Astrocyte (in vitro differentiated cells and primary cell): ENCODE measurements around the gene PDZRN4. TPM values are rescaled to one million over a fixed set of nuclear protein-coding genes. Genes with fewer than 3 reads are reported as not detected.
"Not testable (repeated sequence)": the region's sequence is repeated elsewhere in the genome, so short reads cannot be mapped to it uniquely, and the experiment has no call there.

Source experiments
- DNase-seq: peaks from one replicate; pipeline ENCODE4 v3.0.0-alpha.2; 2010; ENCODE audit warnings: low read depth
- FAIRE-seq: peaks from 2 replicates; lab custom pipeline; 2011; peaks lifted over from hg19 to GRCh38; lab: Jason Lieb, UNC
- H2AFZ ChIP-seq: 2 replicates; pipeline ENCODE4 v1.6.0; 2012; ENCODE audit warnings: low read depth, low read length, inconsistent platforms
- H3K27ac ChIP-seq: 2 replicates; pipeline ENCODE4 v1.5.1; 2011; ENCODE audit warnings: low read depth, low read length, inconsistent platforms
- H3K27me3 ChIP-seq: 2 replicates; pipeline ENCODE4 v1.6.0; 2011; ENCODE audit warnings: low read length, inconsistent platforms; ENCODE audit not compliant: insufficient read depth
- H3K36me3 ChIP-seq: 2 replicates; pipeline ENCODE4 v1.5.1; 2011; ENCODE audit warnings: low read length, inconsistent platforms; ENCODE audit not compliant: insufficient read depth
- H3K4me1 ChIP-seq: 2 replicates; pipeline ENCODE4 v1.5.1; 2011; ENCODE audit warnings: low read length, inconsistent platforms; ENCODE audit not compliant: insufficient read depth
- H3K4me2 ChIP-seq: 2 replicates; pipeline ENCODE4 v1.6.0; 2012; ENCODE audit warnings: low read length, inconsistent platforms
- H3K4me3 ChIP-seq: 2 replicates; pipeline ENCODE4 v1.5.1; 2011; ENCODE audit warnings: low read depth, mild to moderate bottlenecking, low read length, inconsistent platforms; ENCODE audit not compliant: insufficient read depth
- H3K79me2 ChIP-seq: 2 replicates; pipeline ENCODE4 v1.6.0; 2012; ENCODE audit warnings: mild to moderate bottlenecking, low read length, inconsistent platforms; ENCODE audit not compliant: insufficient read depth
- H3K9ac ChIP-seq: 2 replicates; pipeline ENCODE4 v1.6.0; 2012; ENCODE audit warnings: mild to moderate bottlenecking, low read length, inconsistent platforms
- H3K9me3 ChIP-seq: 2 replicates; pipeline ENCODE4 v1.5.1; 2012; ENCODE audit warnings: low read depth, mild to moderate bottlenecking, low read length, inconsistent platforms; ENCODE audit not compliant: insufficient read depth
- H4K20me1 ChIP-seq: 2 replicates; pipeline ENCODE4 v1.6.0; 2012; ENCODE audit warnings: low read length, inconsistent platforms; ENCODE audit not compliant: insufficient read depth
- H3K27ac Mint-ChIP-seq: one replicate; pipeline ENCODE4 v1.8.0; 2021; ENCODE audit warnings: mild to moderate bottlenecking, mixed read lengths; ENCODE audit not compliant: unreplicated experiment
- H3K27me3 Mint-ChIP-seq: one replicate; pipeline ENCODE4 v1.8.0; 2021; ENCODE audit warnings: low read depth, mixed read lengths; ENCODE audit not compliant: unreplicated experiment
- H3K36me3 Mint-ChIP-seq: one replicate; pipeline ENCODE4 v1.8.0; 2021; ENCODE audit warnings: low read depth, mixed read lengths; ENCODE audit not compliant: unreplicated experiment
- H3K4me1 Mint-ChIP-seq: one replicate; pipeline ENCODE4 v1.8.0; 2021; ENCODE audit warnings: low read depth, mixed read lengths; ENCODE audit not compliant: unreplicated experiment
- H3K4me3 Mint-ChIP-seq: one replicate; pipeline ENCODE4 v1.8.0; 2021; ENCODE audit warnings: mild to moderate bottlenecking, moderate library complexity, mixed read lengths; ENCODE audit not compliant: unreplicated experiment
- H3K9me3 Mint-ChIP-seq: one replicate; pipeline ENCODE4 v1.8.0; 2021; ENCODE audit warnings: mild to moderate bottlenecking, mixed read lengths; ENCODE audit not compliant: unreplicated experiment
- EZH2 ChIP-seq: IDR thresholded peaks from 2 replicates; pipeline ENCODE4 v1.6.1; 2012; ENCODE audit warnings: mild to moderate bottlenecking, low read length, inconsistent platforms; ENCODE audit not compliant: insufficient read depth
- total RNA-seq: library from RNA; stranded (reverse); gene quantifications from 2 replicates; pipeline ENCODE4 v1.2.1, GENCODE V29; 2021
- TF ChIP-seq, protein P1 (sequence below): IDR thresholded peaks from 2 replicates; pipeline ENCODE4 v1.5.1; 2011; ENCODE audit warnings: low read depth, mild to moderate bottlenecking, inconsistent platforms, low read length, moderate library complexity; ENCODE audit not compliant: insufficient read depth

The PDZRN4 gene
- total RNA-seq, 1 donor from 2014 or later, result not detected

DNA sequence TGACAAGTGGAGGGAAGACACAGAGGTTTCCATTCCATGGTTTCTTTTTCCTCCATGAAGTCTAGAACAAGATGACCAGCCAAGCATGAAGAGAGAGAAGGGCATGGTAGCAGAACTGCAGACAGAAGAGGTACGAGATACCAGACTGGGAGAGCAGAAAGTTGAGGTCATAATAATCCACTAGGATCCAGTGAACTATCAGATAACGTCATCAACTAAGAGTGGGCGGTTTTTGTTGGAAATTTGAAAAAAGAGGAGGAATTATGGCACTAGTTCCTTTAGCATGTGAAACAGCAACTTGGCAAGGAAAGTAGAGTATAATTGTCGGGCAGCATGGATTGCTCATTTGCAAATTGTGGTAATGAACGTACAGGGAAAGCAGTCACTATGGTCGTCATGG, 357.6 kb downstream of the PDZRN4 start:
- Histone ChIP-seq H3K79me2 (no peaks in the 10 kb centered on the region), H3K9ac (no peak overlapping the region), H3K4me1 (no peaks in the 10 kb centered on the region), H2AFZ (no peak overlapping the region), H3K4me3 (no peak overlapping the region), H3K27ac (no peak overlapping the region), H3K4me2 (no peak overlapping the region), H3K27me3 (no peaks in the 10 kb centered on the region), H3K36me3 (no peaks in the 10 kb centered on the region), H3K9me3 (no peaks in the 10 kb centered on the region), H4K20me1 (no peaks in the 10 kb centered on the region)
- no peak for DNase-seq
- FAIRE-seq, result no peak
- no peaks in the 10 kb centered on the region for H3K9me3 Mint-ChIP-seq
- no peaks in the 10 kb centered on the region for H3K4me1 Mint-ChIP-seq
- no peaks in the 10 kb centered on the region for H3K27me3 Mint-ChIP-seq
- TF ChIP-seq, protein P1, sequence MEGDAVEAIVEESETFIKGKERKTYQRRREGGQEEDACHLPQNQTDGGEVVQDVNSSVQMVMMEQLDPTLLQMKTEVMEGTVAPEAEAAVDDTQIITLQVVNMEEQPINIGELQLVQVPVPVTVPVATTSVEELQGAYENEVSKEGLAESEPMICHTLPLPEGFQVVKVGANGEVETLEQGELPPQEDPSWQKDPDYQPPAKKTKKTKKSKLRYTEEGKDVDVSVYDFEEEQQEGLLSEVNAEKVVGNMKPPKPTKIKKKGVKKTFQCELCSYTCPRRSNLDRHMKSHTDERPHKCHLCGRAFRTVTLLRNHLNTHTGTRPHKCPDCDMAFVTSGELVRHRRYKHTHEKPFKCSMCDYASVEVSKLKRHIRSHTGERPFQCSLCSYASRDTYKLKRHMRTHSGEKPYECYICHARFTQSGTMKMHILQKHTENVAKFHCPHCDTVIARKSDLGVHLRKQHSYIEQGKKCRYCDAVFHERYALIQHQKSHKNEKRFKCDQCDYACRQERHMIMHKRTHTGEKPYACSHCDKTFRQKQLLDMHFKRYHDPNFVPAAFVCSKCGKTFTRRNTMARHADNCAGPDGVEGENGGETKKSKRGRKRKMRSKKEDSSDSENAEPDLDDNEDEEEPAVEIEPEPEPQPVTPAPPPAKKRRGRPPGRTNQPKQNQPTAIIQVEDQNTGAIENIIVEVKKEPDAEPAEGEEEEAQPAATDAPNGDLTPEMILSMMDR, result no peak
- no peak for TF ChIP-seq EZH2
- no peak overlapping the region for H3K4me3 Mint-ChIP-seq
- no peak overlapping the region for H3K27ac Mint-ChIP-seq
- no peaks in the 10 kb centered on the region for H3K36me3 Mint-ChIP-seq

DNA sequence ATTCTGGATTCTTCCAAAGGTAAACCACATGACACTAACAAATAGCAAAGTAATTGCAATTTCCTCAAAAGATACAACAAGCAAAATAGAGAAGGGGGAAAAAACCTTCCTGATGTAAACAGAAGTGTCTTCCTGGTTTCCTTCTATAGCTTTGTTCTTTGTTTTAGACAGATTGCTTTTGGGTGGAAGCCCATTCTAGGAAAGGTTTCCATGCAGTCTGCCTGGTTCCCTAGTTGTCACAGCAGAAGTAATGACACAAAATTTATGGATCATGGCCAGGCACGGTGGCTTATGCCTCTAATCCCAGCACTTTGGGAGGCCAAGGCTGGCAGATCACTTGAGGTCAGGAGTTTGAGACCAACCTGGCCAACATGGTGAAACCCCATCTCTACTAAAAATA, 359.0 kb downstream of the PDZRN4 start:
- not testable (repeated sequence) for H3K4me3 ChIP-seq, FAIRE-seq, H3K27me3 ChIP-seq

DNA sequence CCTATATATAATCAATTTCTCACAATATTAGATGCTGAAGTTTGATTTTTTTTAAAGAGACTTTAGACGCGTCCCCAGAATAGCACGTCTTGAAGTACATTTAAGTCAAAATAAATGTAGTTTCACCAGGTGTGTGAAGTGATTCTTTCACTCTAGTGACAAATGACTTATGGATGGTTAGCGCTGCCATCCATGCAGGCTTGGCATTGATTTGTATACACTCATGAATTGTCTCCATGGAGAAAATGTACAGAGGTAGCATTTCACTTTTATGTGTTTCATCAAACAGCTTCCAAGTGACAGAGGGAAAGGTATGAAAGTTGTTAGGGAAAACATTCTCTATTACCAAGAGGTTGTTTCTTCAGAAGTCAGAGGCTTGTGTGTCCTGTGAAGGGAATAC, 360.8 kb downstream of the PDZRN4 start:
- TF ChIP-seq, protein P1, result no peak
- TF ChIP-seq EZH2, result no peak
- Histone ChIP-seq H4K20me1 (no peaks in the 10 kb centered on the region), H3K27me3 (no peaks in the 10 kb centered on the region), H3K9me3 (no peaks in the 10 kb centered on the region), H3K4me3 (no peak overlapping the region), H3K36me3 (no peaks in the 10 kb centered on the region), H3K4me1 (no peaks in the 10 kb centered on the region), H3K79me2 (no peaks in the 10 kb centered on the region), H3K9ac (no peak overlapping the region), H3K4me2 (no peak overlapping the region), H2AFZ (no peak overlapping the region), H3K27ac (no peak overlapping the region)
- Mint-ChIP-seq H3K27ac (no peak overlapping the region), H3K36me3 (no peaks in the 10 kb centered on the region), H3K4me1 (no peaks in the 10 kb centered on the region), H3K4me3 (no peak overlapping the region), H3K9me3 (no peaks in the 10 kb centered on the region), H3K27me3 (no peaks in the 10 kb centered on the region)
- DNase-seq, result no peak
- no peak for FAIRE-seq

More for the DNA sequence above, 359.0 kb downstream of the PDZRN4 start:
- H3K4me1 Mint-ChIP-seq, H3K27ac ChIP-seq, H3K36me3 Mint-ChIP-seq, DNase-seq, H3K4me2 ChIP-seq, H3K9me3 Mint-ChIP-seq, H3K4me1 ChIP-seq, H2AFZ ChIP-seq, H3K27ac Mint-ChIP-seq, H4K20me1 ChIP-seq, H3K9me3 ChIP-seq, H3K9ac ChIP-seq, H3K79me2 ChIP-seq, H3K36me3 ChIP-seq, H3K27me3 Mint-ChIP-seq, H3K4me3 Mint-ChIP-seq: not testable (repeated sequence)
